GM21528 (cell line): ENCODE measurements around the gene SPTBN5.
A peak's percentile ranks its signal among the peaks of the same experiment; 100 is the strongest.

ENCODE experiments used
- ATAC-seq: cut with Tn5 transposase; IDR thresholded peaks from one replicate; pipeline ENCODE4 v1.9.1; 2021; ENCODE audit warnings: mild to moderate bottlenecking, moderate library complexity; ENCODE audit not compliant: unreplicated experiment, low FRiP score

The SPTBN5 gene

GRCh38 chr15:41827880-41828806 lies 65.7 kb downstream of the SPTBN5 start, which contains the start of gene JMJD7:
JMJD7 (plus strand) TSS chr15:41828092; CDS start chr15:41828125, 33 bp downstream.
- peak; percentile 70 for ATAC-seq

GRCh38 chr15:41827290-41827879 lies 66.5 kb downstream of the SPTBN5 start:
- no peak for ATAC-seq

- ATAC-seq = no peak
Measured at GRCh38 chr15:41825572-41826535, 68.0 kb downstream of the SPTBN5 start.

GRCh38 chr15:41825145-41825544 lies 68.7 kb downstream of the SPTBN5 start:
- no peak for ATAC-seq

- ATAC-seq = no peak
Measured at GRCh38 chr15:41824062-41824745, 69.6 kb downstream of the SPTBN5 start.

GRCh38 chr15:41823502-41823901 lies 70.4 kb downstream of the SPTBN5 start:
- ATAC-seq = no peak

- no peak for ATAC-seq
Measured at GRCh38 chr15:41822957-41823356, 70.9 kb downstream of the SPTBN5 start.

- ATAC-seq = no peak
Measured at GRCh38 chr15:41822471-41822870, 71.4 kb downstream of the SPTBN5 start.

GRCh38 chr15:41821831-41822230 lies 72.0 kb downstream of the SPTBN5 start:
- no peak for ATAC-seq

GRCh38 chr15:41820791-41821423 lies 72.9 kb downstream of the SPTBN5 start:
- ATAC-seq = no peak

GRCh38 chr15:41819455-41820050 lies 74.3 kb downstream of the SPTBN5 start:
- ATAC-seq = no peak

GRCh38 chr15:41817781-41818180 lies 76.1 kb downstream of the SPTBN5 start:
- no peak for ATAC-seq

- ATAC-seq = no peak
Measured at GRCh38 chr15:41817327-41817726, 76.5 kb downstream of the SPTBN5 start.

GRCh38 chr15:41816788-41817187 lies 77.1 kb downstream of the SPTBN5 start:
- ATAC-seq = no peak

GRCh38 chr15:41814534-41814933 lies 79.3 kb downstream of the SPTBN5 start:
- no peak for ATAC-seq

GRCh38 chr15:41813426-41813825 lies 80.4 kb downstream of the SPTBN5 start:
- ATAC-seq = no peak

- ATAC-seq = no peak
Measured at GRCh38 chr15:41812820-41813375, 81.0 kb downstream of the SPTBN5 start.

- no peak for ATAC-seq
Measured at GRCh38 chr15:41811432-41812195, 82.2 kb downstream of the SPTBN5 start.
